GM23338 (cell line): ENCODE results near the gene ENOX1. TPM values are rescaled to one million over a fixed set of nuclear protein-coding genes. Genes with fewer than 3 reads are reported as not detected.
"Not testable (repeated sequence)": the region's sequence is repeated elsewhere in the genome, so short reads cannot be mapped to it uniquely, and the experiment has no call there.

ENCODE experiments used
- ATAC-seq: fragments of 200-7000 bp; cut with Tn5 transposase; 3 replicates; pipeline ENCODE4 v1.9.1; 2020
- DNase-seq: peaks from one replicate; pipeline ENCODE4 v3.0.0-alpha.2; 2015; ENCODE audit warnings: low spot score
- H2AFZ ChIP-seq: fragments of 200-600 bp; sonication (generic); 2 replicates; pipeline ENCODE4 v1.8.0; 2016; ENCODE audit warnings: antibody characterized with exemption, mild to moderate bottlenecking, moderate library complexity
- H3F3A ChIP-seq: fragments of 200-600 bp; sonication (generic); replicated peaks from 2 replicates; pipeline ENCODE4 v1.8.0; 2017; ENCODE audit warnings: antibody characterized with exemption, mixed run types, low read depth
- H3K27ac ChIP-seq: fragments of 200-600 bp; sonication (generic); 2 replicates; pipeline ENCODE4 v1.6.1; 2016; ENCODE audit warnings: low read depth
- H3K27me3 ChIP-seq: fragments of 200-600 bp; sonication (generic); 2 replicates; pipeline ENCODE4 v1.8.0; 2016; ENCODE audit warnings: mild to moderate bottlenecking, mixed run types, moderate library complexity; ENCODE audit not compliant: insufficient read depth
- H3K36me3 ChIP-seq: fragments of 200-600 bp; sonication (generic); 2 replicates; pipeline ENCODE4 v1.8.0; 2016; ENCODE audit warnings: mild to moderate bottlenecking; ENCODE audit not compliant: insufficient read depth
- H3K4me1 ChIP-seq: fragments of 200-600 bp; sonication (generic); 2 replicates; pipeline ENCODE4 v1.8.0; 2016; ENCODE audit warnings: mild to moderate bottlenecking, moderate library complexity; ENCODE audit not compliant: insufficient read depth
- H3K4me2 ChIP-seq: fragments of 200-600 bp; sonication (generic); 2 replicates; pipeline ENCODE4 v1.7.1; 2017; ENCODE audit warnings: mixed run types
- H3K4me3 ChIP-seq: fragments of 200-600 bp; sonication (generic); 2 replicates; pipeline ENCODE4 v1.6.1; 2016; ENCODE audit warnings: mixed run types
- H3K79me2 ChIP-seq: fragments of 200-600 bp; sonication (generic); replicated peaks from 2 replicates; pipeline ENCODE4 v1.8.0; 2017; ENCODE audit warnings: mild to moderate bottlenecking; ENCODE audit not compliant: insufficient read depth
- H3K9me2 ChIP-seq: fragments of 200-600 bp; sonication (generic); 2 replicates; pipeline ENCODE4 v1.8.0; 2017; ENCODE audit not compliant: insufficient read depth
- H4K20me1 ChIP-seq: fragments of 200-600 bp; sonication (generic); replicated peaks from 2 replicates; pipeline ENCODE4 v1.8.0; 2017; ENCODE audit warnings: mild to moderate bottlenecking; ENCODE audit not compliant: insufficient read depth
- H3K27ac Mint-ChIP-seq: 2 replicates; pipeline ENCODE4 v1.8.0; 2020; ENCODE audit warnings: inconsistent platforms, mild to moderate bottlenecking, moderate library complexity, mixed read lengths
- H3K27me3 Mint-ChIP-seq: 3 replicates; pipeline ENCODE4 v1.8.0; 2022; ENCODE audit warnings: low read depth, mild to moderate bottlenecking, moderate library complexity, mixed read lengths, inconsistent platforms; ENCODE audit not compliant: insufficient read depth, poor library complexity
- H3K36me3 Mint-ChIP-seq: 3 replicates; pipeline ENCODE4 v1.8.0; 2021; ENCODE audit warnings: low read depth, mild to moderate bottlenecking, inconsistent platforms, moderate library complexity, mixed read lengths
- H3K4me1 Mint-ChIP-seq: 3 replicates; pipeline ENCODE4 v1.8.0; 2020; ENCODE audit warnings: mild to moderate bottlenecking, inconsistent platforms, mixed read lengths
- H3K4me3 Mint-ChIP-seq: 3 replicates; pipeline ENCODE4 v1.8.0; 2021; ENCODE audit warnings: moderate library complexity, mild to moderate bottlenecking, inconsistent platforms, mixed read lengths
- H3K9me3 Mint-ChIP-seq: 3 replicates; pipeline ENCODE4 v1.8.0; 2020; ENCODE audit warnings: moderate library complexity, mild to moderate bottlenecking, inconsistent platforms, mixed read lengths
- CREB1 ChIP-seq: fragments of 250-450 bp; sonication (Bioruptor Pico); IDR thresholded peaks from 2 replicates; pipeline ENCODE4 v1.5.0; 2020; ENCODE audit warnings: low read depth, mild to moderate bottlenecking, moderate library complexity
- ETS1 ChIP-seq: IDR thresholded peaks from 2 replicates; pipeline ENCODE4 v1.6.1; 2016; ENCODE audit warnings: antibody characterized with exemption
- EZH2 ChIP-seq: fragments of 200-600 bp; sonication (generic); IDR thresholded peaks from one replicate; pipeline ENCODE4 v1.8.0; 2017; ENCODE audit warnings: antibody characterized with exemption, mild to moderate bottlenecking, low read depth; ENCODE audit not compliant: unreplicated experiment
- JUNB ChIP-seq: IDR thresholded peaks from one replicate; pipeline ENCODE4 v1.6.1; 2016; ENCODE audit warnings: antibody characterized with exemption; ENCODE audit not compliant: unreplicated experiment
- ZNF114 ChIP-seq: fragments of 250-450 bp; sonication (Bioruptor Pico); IDR thresholded peaks from 2 replicates; pipeline ENCODE4 v1.5.0; 2020; ENCODE audit warnings: mild to moderate bottlenecking, moderate library complexity
- ZNF331 ChIP-seq: fragments of 250-450 bp; sonication (Bioruptor Pico); IDR thresholded peaks from 2 replicates; pipeline ENCODE4 v1.5.0; 2020; ENCODE audit warnings: low read depth, mild to moderate bottlenecking, moderate library complexity
- ZNF462 ChIP-seq: fragments of 250-450 bp; sonication (Bioruptor Pico); IDR thresholded peaks from 2 replicates; pipeline ENCODE4 v1.5.0; 2020; ENCODE audit warnings: mild to moderate bottlenecking, moderate library complexity
- polyA plus RNA-seq: library from polyadenylated mRNA; unstranded; fragments of >200 nt; fragmentation: Nextera tagmentation; extraction: Ambion mirVana; gene quantifications from 2 replicates; pipeline ENCODE4 v1.2.1, GENCODE V29; 2016
- total RNA-seq: library from RNA; depleted of rRNA; stranded (reverse); fragments of >200 nt; shearing (Covaris generic); gene quantifications from 2 replicates; pipeline ENCODE4 v1.2.3, GENCODE V29; 2014
- TF ChIP-seq, protein P1 (sequence below), 2 experiments: fragments of 200-600 bp in 1 of 2; sonication (generic) in 1 of 2; conservative IDR thresholded peaks; 2 replicates each; pipeline versions ENCODE4 v1.5.1 to v1.6.1; 2016 to 2017; ENCODE audit warnings: antibody characterized with exemption in 2 of 2, low read depth in 2 of 2, mild to moderate bottlenecking in 2 of 2, moderate library complexity in 1 of 2

The ENOX1 gene
- total and polyA plus RNA-seq, 2 experiments from 2014 or later = 0.66 to 0.81 TPM

DNA sequence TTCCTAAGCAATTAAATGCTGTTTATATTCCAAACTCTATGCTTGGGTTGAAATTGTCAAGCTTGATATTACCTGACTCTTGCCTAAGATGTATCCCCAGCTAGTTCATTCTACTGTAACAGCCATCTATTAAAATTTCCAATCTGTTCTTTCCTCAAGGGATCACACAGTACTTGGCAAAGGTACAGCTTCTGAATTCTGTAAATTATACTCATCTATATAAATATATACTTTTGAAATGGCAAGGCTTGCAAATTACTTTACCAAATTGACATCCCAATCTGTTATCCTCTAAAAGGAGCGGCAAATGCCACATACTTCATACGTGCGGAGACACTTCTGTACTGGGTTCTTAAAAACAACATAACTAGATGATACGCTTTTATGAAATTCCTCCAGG lies 433.1 kb downstream of the ENOX1 start:
- H3K4me2 ChIP-seq = no peak overlapping the region
- TF ChIP-seq EZH2 (no peak), CREB1 (CRISPR knock-in tag) (no peak), ZNF462 (CRISPR knock-in tag) (no peak), ZNF331 (CRISPR knock-in tag) (no peak), ETS1 (no peak), JUNB (no peak), ZNF114 (CRISPR knock-in tag) (no peak)
- TF ChIP-seq, protein P1, sequence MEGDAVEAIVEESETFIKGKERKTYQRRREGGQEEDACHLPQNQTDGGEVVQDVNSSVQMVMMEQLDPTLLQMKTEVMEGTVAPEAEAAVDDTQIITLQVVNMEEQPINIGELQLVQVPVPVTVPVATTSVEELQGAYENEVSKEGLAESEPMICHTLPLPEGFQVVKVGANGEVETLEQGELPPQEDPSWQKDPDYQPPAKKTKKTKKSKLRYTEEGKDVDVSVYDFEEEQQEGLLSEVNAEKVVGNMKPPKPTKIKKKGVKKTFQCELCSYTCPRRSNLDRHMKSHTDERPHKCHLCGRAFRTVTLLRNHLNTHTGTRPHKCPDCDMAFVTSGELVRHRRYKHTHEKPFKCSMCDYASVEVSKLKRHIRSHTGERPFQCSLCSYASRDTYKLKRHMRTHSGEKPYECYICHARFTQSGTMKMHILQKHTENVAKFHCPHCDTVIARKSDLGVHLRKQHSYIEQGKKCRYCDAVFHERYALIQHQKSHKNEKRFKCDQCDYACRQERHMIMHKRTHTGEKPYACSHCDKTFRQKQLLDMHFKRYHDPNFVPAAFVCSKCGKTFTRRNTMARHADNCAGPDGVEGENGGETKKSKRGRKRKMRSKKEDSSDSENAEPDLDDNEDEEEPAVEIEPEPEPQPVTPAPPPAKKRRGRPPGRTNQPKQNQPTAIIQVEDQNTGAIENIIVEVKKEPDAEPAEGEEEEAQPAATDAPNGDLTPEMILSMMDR (conservative IDR thresholded peaks at IDR 0.05; ENCODE audit: low read depth in 2 of 2) = no peak
- no peak overlapping the region for H2AFZ ChIP-seq
- Mint-ChIP-seq H3K4me3 (no peak overlapping the region), H3K27ac (no peak overlapping the region), H3K27me3 (peaks cover 14% of the 10 kb centered on the region), H3K4me1 (peaks cover 27% of the 10 kb centered on the region), H3K9me3 (no peaks in the 10 kb centered on the region), H3K36me3 (no peaks in the 10 kb centered on the region)
- no peaks in the 10 kb centered on the region; the same call in 1 of the 2 replicates for H3K9me2 ChIP-seq
- H3K79me2 ChIP-seq = no peaks in the 10 kb centered on the region
- ATAC-seq = no peak
- no peaks in the 10 kb centered on the region for H4K20me1 ChIP-seq
- H3K27ac ChIP-seq = no peak overlapping the region
- no peaks in the 10 kb centered on the region for H3F3A ChIP-seq
- no peaks in the 10 kb centered on the region for H3K36me3 ChIP-seq
- H3K27me3 ChIP-seq = no peaks in the 10 kb centered on the region
- peaks cover 5% of the 10 kb centered on the region for H3K4me1 ChIP-seq
- no peak for DNase-seq
- no peak overlapping the region for H3K4me3 ChIP-seq

DNA sequence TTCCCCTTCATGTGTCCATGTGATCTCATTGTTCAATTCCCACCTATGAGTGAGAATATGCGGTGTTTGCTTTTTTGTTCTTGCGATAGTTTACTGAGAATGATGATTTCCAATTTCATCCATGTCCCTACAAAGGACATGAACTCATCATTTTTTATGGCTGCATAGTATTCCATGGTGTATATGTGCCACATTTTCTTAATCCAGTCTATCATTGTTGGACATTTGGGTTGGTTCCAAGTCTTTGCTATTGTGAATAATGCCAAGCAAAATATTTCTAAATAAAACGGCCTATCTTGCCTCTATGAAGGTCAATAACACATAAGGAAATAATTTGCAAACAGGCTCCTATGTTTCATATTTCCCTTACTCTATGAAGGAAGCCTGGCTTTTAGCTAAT lies 435.2 kb downstream of the ENOX1 start:
- H3K36me3 ChIP-seq, H3K27ac ChIP-seq, H3K27me3 ChIP-seq, H3K4me2 ChIP-seq, H3K36me3 Mint-ChIP-seq, H3K9me3 Mint-ChIP-seq, H3F3A ChIP-seq, H3K4me3 ChIP-seq, H3K79me2 ChIP-seq, H2AFZ ChIP-seq, H3K9me2 ChIP-seq, H3K27ac Mint-ChIP-seq, DNase-seq, H3K27me3 Mint-ChIP-seq, ATAC-seq, H3K4me1 ChIP-seq, H4K20me1 ChIP-seq, H3K4me3 Mint-ChIP-seq: not testable (repeated sequence)
- H3K4me1 Mint-ChIP-seq = peaks cover 26% of the 10 kb centered on the region
